ENCODE measurements around the gene LENG8.
"Not testable (repeated sequence)": the region's sequence is repeated elsewhere in the genome, so short reads cannot be mapped to it uniquely, and the experiment has no call there.

LENG8 gene

DNA sequence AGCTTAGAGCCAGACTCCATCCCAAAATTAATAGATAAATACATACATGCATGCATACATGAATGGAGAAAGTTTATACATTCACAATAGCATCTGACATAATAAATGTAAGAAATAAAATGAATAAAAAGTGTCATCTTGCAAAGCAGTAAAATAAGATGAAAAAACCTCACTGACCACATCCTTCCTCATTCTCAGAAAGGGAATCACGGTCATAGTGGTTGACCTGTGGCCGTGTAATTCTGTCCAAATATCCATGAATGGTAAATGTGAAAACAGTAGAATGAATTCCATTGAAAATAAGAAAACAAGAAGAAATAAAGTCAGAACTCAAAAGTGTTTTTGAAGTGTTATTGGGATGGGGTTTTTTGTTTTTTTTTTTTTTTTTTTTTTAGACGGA is 33.9 kb downstream of the LENG8 start:
- no peak for DNase-seq (ENCODE audit: low spot score)

DNA sequence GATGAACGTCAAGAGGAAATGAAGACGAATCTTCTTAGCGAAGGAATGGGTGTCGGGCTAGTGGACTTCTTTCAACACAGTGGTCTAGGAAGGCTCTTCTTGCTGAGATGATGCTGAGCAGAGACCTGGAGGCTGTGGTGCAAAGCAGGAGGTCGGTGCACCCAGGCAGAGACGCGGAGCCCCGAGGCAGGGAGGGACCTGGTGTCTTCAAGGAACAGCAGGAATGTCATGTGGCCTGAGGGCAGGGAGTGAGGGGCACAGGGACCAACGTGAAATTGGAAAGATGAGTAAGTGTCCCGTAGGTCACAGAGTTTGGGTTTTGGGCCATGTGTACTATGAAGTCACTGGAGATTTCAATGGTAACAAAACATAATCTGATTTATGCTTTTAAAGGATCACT is 35.5 kb downstream of the LENG8 start:
- no peak for DNase-seq (ENCODE audit: low spot score)

DNA sequence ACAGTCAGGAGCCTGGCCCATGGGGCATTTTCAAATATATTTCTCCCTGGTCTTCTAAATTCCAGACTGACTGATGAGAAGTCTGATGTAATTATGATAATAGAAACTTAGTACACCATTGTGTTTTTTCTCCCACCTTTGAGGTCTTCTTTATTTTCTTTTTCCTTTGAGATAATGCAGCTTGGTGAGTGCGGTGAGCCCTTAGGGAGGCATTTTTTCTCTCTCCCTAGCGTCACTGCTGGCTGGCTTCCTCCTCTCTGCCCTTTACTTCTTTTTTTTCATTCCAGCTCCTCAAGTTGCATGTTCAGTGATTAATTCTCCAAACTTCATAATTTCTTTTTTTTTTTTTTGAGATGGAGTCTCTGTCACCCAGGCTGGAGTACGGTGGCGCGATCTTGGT is 36.9 kb downstream of the LENG8 start:
- no peak for DNase-seq (ENCODE audit: low spot score)

DNA sequence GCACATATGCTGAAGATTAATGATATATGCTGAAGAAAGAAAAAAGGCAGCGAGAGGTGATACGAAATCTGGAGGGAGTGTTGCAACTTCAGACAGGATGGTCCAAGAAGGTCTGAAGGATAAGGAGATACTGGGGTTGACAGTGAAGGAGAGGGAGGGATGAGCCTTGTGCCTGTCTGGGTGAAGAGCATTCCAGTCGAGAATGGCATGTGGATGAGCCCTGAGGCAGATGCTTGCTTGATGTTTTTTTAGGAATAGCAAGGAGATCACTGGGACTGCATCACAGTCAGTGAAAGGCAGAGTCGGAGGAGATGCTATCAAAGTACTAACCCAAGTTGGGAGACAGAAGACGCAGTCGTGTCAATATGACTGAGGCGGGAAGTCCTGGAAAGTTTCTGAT is 40.3 kb downstream of the LENG8 start:
- DNase-seq (ENCODE audit: low spot score): no peak

DNA sequence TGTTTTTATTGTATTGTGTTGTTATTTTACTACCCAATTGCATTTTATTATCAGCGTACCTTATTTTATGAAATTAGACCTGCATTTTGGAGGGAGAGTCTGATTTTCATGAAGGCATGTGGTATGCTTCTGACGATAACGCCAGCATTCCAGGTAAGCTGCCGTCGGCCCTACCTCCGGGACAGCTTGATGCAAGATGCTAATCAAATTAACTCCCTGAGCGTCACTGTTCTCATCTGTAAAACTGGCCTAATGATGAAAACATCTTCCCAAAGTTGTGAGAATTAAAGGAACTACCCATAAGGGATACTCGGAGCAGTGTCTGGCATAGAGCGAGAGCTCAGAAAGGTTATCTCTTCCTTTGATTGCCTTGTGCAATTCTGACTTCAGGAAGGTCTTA is 40.8 kb downstream of the LENG8 start:
- DNase-seq (ENCODE audit: low spot score): no peak

DNA sequence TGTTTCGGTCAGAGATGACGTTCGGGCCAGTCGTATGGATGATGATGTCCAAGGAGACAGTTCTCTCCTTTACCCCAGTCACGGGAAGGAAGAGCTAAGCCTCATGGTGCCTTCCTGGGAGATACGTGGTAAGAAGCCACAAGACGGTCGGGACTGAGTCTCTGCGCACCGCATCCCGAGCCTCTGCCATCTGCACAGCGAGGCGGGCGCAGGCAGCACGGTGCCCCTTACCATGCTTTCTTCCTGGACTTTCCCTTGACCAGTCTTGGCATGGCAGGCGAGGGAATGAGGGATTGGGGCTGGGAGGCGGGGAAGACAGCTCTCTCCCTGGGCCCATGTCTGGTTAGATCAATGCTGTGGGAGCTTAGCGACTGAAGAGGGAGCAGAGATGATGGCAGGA is 43.6 kb downstream of the LENG8 start:
- DNase-seq (ENCODE audit: low spot score): no peak

DNA sequence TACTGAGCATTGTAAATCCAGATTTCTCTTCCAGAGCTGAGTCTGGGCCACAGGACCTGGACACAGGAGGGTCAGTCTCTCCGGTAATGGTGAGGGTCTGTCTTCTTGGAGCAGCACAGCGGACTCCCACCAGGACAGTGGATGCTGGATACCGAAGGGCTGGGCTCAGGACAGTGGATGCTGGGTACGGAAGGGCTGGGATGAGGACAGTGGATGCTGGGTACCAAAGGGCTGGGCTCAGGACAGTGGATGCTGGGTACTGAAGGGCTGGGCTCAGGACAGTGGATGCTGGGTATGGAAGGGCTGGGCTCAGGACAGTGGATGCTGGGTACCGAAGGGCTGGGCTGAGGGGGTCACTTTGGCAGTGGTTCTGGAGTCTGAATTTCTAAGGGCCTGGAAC is 44.1 kb downstream of the LENG8 start:
- DNase-seq (ENCODE audit: low spot score): not testable (repeated sequence)

DNA sequence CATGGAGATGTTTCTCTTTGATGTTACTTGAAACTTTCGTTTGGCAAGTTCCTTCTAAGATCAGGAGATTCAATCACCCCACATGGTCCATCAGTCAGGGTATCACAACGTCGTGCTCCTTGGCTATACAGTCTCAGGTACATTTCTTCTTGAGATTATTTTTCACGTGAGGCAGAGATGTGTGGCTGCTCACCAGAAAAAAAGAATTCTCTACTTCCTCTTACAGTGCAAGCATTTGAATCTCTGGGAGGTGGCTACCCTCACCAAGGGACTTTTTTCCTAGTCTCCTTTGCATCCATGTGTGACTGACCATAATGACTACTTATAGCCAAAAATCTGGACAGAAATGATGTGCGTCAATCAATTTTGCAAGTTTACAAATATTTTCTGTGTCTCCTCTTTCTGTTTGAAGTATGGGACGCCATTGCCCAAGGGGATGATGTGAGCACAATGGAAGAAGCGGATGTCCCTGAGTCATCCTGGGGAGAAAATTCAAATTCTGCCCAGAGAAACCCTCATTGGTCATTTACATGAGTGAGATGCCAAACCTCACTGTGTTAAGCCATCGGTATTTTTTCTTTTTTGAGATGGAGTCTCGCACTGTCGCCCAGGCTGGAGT is 45.1 kb downstream of the LENG8 start:
- no peak for DNase-seq (ENCODE audit: low spot score)

DNA sequence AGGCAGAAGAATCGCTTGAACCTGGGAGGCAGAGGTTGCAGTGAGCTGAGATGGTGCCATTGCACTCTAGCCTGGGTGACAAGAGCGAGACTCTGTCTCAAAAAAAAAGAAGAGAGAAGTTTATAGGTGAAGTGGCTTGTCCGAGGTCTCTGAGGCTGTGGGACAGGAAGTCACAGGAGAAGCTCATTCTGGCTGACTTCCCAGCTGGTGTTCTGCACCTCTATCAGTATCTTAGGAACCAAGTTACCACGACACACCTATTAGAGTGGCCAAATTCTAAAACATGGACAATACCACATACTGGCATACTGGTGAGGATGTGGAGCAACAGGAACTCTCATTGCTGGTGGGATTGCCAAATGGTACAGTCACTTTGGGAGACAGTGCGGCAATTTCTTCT is 46.3 kb downstream of the LENG8 start:
- not testable (repeated sequence) for DNase-seq (ENCODE audit: low spot score)

DNA sequence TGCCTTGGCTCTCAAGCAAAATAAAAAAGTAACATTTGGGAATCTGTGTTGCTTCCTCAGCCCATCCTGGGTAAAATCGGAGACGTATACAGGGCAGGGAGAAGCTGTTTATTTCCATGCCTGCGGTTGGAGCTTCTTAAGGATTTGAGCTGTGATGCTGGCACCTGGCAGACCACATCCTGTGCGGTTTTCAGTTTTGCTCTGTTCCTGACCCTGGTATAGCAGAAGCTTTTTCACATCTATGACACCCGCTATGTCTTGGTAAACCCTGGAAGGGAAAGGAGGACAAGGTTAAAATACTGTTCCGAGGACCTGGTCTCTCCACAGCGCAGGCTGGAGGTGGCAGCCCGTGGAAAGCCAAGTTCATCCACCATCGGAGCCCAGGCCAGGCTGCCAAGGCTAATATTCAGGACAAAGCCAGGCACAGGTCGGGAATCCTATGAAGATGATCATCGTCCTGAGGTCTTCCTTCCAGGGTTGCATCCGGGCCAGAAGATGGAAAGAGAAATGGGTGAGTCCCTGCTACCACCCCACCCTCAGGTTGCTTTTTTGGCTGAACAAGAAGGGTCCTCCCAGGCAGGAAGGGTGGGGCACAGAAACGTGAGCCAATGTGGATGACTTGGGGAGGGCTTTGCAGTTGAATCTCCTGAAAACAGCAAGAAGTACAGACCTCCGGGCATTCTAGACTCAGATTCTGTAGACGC is 48.9 kb downstream of the LENG8 start:
- not testable (repeated sequence) for DNase-seq (ENCODE audit: low spot score)

DNA sequence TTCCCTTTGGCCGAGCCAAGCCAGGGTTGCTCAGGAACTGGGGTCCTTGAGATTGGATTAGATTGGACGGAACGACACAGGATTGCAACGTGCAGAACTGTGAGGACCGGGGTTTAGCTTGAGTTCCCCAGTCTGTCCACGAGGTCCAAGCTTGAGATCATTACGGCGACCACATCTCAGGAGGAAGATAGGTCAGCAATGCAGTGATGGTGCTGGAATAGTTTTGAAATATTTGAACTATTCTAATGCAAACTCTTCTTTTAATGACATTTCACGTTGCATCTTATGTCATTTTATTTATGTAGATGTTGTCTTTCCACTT is 49.4 kb downstream of the LENG8 start:
- not testable (repeated sequence) for DNase-seq (ENCODE audit: low spot score)

DNA sequence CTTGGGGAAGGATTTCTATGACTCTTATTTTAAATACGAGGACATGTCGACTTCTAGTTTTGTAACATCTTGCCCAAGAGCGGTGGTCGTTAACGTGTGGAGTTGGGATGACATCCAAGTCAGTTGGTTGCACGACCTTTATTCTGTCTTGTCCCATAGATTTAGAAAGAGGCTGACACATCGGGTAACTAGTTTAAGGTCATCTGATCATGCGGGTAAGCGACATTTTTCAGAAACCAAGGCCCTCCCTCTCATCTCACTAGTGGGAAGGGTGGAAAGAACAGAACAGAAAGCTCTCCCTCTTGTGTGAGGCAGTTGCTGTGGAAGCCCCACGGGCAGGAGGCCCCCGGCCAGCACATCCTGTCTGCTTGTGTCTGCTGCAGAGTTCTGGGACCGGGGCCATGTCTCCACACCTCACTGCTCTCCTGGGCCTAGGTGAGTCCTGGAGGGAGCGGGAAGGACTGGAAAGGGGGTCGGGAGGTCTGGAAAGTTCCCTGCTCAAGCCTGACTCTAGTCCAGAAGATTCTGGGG is 53.6 kb downstream of the LENG8 start, which contains the start of gene LAIR2:
Gene LAIR2, plus strand, starts transcription at position 314 of the 531 bp plus-strand sequence. Its CDS starts 88 bp downstream, at position 402.
- no peak for DNase-seq (ENCODE audit: low spot score)

DNA sequence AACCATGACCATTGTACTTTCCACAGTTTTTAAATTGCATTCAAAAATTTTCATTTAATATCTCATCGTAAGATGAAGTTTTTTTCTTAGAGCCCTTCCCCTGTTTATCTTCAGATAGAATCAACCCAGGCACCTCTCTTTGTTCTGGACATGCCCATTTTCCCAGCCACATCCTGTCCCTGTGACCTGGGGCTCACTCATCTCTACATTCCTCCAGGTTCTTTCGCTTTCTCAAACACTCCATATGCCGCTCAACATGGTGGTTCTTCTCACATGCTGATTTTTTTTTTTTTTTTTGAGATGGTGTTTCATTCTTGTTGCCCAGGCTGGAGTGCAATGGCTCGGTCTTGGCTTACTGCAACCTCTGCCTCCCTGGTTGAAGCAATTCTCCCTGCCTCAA is 56.5 kb downstream of the LENG8 start:
- DNase-seq (ENCODE audit: low spot score): not testable (repeated sequence)

DNA sequence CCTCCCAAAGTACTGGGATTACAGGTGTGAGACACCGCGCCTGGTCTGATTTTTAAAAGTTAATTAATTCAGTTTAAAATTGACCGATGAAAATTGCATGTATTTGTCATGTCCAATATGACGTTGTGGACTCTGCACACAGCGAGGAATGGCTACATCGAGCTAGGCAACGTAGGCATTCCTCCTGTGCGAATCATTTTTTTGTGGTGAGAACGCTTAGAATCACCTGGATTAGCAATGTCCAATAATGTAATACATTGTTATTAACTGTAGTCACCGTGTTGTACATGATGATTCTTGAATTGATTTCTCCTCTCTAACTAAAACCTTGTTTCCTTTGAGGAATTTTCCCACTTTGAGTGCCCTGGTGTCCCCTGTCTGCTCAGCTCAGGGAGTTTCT is 57.1 kb downstream of the LENG8 start:
- DNase-seq (ENCODE audit: low spot score): no peak

DNA sequence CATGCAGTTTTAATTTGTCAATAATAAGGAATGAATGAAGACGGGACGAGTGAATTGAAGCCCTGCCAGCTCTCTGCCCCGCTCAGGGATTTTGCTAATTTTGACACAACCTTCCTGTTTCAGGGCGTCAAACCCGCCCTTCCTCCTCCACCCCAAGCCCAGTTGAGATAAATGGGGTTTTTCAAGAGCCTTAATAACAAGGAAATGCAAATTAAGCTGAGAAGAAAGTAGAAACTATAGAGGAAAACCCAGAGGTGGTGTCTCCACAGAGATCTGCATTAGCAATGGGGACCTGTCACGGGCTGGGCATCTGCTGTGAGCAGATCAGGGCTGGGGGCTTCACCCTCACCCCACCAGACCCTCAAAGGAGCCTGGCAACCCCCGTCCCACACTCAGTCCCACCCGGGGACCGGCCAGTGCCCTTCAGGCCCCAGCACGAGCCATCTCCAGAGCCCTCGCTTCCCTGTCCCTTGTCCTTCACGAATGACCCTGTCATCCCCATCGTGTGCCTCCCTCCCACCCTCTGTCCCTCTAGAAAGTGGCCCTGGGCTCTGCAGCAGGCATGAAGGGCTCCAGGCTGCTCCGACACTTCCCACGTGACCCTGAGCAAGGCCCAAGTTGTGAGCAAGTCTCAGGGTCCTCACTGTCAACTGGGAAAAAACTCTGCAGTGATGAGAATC is 58.2 kb downstream of the LENG8 start:
- DNase-seq (ENCODE audit: low spot score): not testable (repeated sequence)

DNA sequence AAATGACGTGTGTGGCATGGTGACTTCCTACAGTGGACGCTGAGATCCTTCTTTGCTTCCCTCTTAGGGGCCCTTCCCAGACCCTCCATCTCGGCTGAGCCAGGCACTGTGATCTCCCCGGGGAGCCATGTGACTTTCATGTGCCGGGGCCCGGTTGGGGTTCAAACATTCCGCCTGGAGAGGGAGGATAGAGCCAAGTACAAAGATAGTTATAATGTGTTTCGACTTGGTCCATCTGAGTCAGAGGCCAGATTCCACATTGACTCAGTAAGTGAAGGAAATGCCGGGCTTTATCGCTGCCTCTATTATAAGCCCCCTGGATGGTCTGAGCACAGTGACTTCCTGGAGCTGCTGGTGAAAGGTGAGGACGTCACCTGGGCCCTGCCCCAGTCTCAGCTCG is 58.8 kb downstream of the LENG8 start:
- no peak for DNase-seq (ENCODE audit: low spot score)

DNA sequence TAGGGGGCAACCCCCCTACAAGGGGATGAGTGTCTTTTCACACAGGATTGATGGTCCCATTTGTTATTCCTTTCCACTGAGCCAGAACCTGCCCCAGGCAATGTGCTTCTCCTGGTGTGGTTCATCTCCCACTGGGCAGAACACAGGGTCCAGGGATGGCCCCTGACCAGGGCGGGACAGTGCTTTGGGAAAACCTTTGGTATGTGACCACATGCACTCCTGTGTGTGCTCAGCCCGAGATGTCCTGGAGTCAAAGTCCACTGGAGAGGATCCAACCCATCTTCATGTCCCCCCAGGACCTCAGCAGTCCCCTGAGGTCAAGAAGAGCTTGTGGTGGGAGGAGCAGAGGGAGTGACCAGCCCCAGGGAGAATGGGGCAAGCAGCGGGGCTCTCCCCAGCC is 59.5 kb downstream of the LENG8 start:
- not testable (repeated sequence) for DNase-seq (ENCODE audit: low spot score)

DNA sequence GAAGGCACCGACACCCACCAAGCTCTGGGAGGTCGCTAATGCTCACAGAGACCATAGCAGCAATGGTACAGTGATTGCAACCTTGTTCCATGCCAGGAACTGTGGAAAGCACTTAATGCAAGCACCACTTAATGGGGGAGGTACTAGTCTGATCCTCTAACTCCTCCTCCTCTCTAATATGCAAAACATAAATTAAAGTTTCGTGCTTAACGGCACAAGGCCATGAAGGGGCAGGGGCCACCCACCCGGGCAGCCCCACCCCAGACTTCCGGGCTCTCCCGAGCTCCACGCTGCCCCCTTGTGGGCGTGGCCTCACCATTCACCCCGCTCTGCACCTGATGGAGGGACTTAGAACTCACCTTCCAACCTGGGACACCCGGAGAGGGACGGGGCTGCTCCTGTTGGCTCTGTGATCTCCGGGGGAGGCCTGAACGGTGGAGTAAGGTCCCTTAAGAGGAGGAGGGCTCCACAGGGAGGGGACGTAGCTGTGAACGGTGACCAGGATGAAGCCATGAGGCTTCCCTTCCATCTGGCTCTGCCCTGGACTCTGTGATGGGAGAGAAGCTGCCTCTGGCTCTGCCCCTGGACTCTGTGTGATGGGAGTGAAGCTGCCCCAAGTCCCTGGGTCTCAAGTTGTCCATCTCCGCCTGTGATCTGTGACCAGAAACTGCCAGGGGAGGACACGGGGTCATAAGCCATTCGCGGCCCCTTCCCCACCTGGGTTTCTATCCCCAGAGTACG is 60.4 kb downstream of the LENG8 start:
- not testable (repeated sequence) for DNase-seq (ENCODE audit: low spot score)

All from pons (tissue), 1 donor.